ENCODE results near the gene RNF2. TPM values are rescaled to one million over a fixed set of nuclear protein-coding genes. Genes with fewer than 3 reads are reported as not detected.
"Not testable (repeated sequence)": the region's sequence is repeated elsewhere in the genome, so short reads cannot be mapped to it uniquely, and the experiment has no call there.

RNF2 gene
- polyA plus RNA-seq (2011; rRNA removed), result 38.4 and 49.4 TPM in 2 replicates
- 37.9 and 60.2 TPM in 2 replicates for polyA minus RNA-seq (2011; rRNA and poly(A)+ RNA removed)

- DNase-seq (ENCODE audit: low read depth, low spot score), result peak; percentile 36
- POLR2A ChIA-PET, result interaction anchor here (0.7 kb wide), 1 partner anchor 65 kb away, joined by 8 read pairs; no protein-coding TSS in a partner anchor
These were observed at the start of gene RNF2 for GRCh38 chr1:185044981-185045813. TSS of gene RNF2 (plus strand) at chr1:185045558. CDS start at chr1:185087554, 41,996 bp downstream.

DNA sequence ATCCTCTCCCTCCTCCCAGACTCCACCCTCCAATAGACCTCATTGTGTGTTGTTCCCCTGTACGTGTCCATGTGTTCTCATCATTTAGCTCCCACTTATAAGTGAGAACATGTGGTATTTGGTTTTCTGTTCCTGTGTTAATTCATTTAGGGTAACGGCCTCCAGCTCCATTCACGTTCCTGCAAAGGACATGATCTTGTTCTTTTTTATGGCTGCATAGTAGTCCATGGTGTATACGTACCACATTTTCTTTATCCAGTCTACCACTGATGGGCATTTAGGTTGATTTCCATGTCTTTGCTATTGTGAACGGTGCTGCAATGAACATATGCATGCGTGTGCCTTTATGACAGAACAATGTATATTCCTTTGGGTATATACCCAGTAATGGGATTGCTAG is 45.4 kb upstream of the RNF2 start:
- CTCF ChIA-PET; H3K27ac ChIP-seq (ENCODE audit: low read depth, low read length); H3K27me3 ChIP-seq (ENCODE audit: control insufficient read depth, insufficient read depth, low read length); H3K4me3 ChIP-seq (ENCODE audit: low read depth, low read length); DNase-seq (ENCODE audit: low read depth, low spot score); POLR2A ChIA-PET; H3K9me3 ChIP-seq (ENCODE audit: control insufficient read depth, insufficient read depth, low read length): not testable (repeated sequence)

More at GRCh38 chr1:185044981-185045813, at the start of gene RNF2:
- TF ChIP-seq, protein P1, sequence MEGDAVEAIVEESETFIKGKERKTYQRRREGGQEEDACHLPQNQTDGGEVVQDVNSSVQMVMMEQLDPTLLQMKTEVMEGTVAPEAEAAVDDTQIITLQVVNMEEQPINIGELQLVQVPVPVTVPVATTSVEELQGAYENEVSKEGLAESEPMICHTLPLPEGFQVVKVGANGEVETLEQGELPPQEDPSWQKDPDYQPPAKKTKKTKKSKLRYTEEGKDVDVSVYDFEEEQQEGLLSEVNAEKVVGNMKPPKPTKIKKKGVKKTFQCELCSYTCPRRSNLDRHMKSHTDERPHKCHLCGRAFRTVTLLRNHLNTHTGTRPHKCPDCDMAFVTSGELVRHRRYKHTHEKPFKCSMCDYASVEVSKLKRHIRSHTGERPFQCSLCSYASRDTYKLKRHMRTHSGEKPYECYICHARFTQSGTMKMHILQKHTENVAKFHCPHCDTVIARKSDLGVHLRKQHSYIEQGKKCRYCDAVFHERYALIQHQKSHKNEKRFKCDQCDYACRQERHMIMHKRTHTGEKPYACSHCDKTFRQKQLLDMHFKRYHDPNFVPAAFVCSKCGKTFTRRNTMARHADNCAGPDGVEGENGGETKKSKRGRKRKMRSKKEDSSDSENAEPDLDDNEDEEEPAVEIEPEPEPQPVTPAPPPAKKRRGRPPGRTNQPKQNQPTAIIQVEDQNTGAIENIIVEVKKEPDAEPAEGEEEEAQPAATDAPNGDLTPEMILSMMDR (IDR thresholded peaks at IDR 0.05; ENCODE audit: low read depth, low read length), result no peak
- H3K4me3 ChIP-seq (ENCODE audit: low read depth, low read length), result peak within 1 kb of the TSS; percentile 82
- CTCF ChIA-PET, result interaction anchor here (0.6 to 1.0 kb wide), 10 partner anchors 9 to 999 kb away, joined by 3 to 7 read pairs (median 4); partner anchors contain the start of gene IVNS1ABP
- H3K27ac ChIP-seq (ENCODE audit: low read depth, low read length), result peak within 1 kb of the TSS; percentile 25
- no peaks in the 10 kb centered on the region; the same call in 1 of the 2 replicates for H3K9me3 ChIP-seq (ENCODE audit: control insufficient read depth, insufficient read depth, low read length)
- H3K27me3 ChIP-seq (ENCODE audit: control insufficient read depth, insufficient read depth, low read length), result no peaks in the 10 kb centered on the region

GRCh38 chr1:185001312-185001880 is 44.0 kb upstream of the RNF2 start:
- H3K4me3 ChIP-seq (ENCODE audit: low read depth, low read length); H3K9me3 ChIP-seq (ENCODE audit: control insufficient read depth, insufficient read depth, low read length); H3K27me3 ChIP-seq (ENCODE audit: control insufficient read depth, insufficient read depth, low read length); DNase-seq (ENCODE audit: low read depth, low spot score); H3K27ac ChIP-seq (ENCODE audit: low read depth, low read length); CTCF ChIA-PET; POLR2A ChIA-PET: not testable (repeated sequence)

GRCh38 chr1:185008838-185009237 is 36.5 kb upstream of the RNF2 start:
- CTCF ChIA-PET, result interaction anchor here (1.8 kb wide), 1 partner anchor 161 kb away, joined by 5 read pairs; no protein-coding TSS in a partner anchor
- H3K27ac ChIP-seq (ENCODE audit: low read depth, low read length), result no peak overlapping the region
- POLR2A ChIA-PET, result interaction anchor here (1.1 kb wide), 1 partner anchor 26 kb away, joined by 3 read pairs; no protein-coding TSS in a partner anchor

DNA sequence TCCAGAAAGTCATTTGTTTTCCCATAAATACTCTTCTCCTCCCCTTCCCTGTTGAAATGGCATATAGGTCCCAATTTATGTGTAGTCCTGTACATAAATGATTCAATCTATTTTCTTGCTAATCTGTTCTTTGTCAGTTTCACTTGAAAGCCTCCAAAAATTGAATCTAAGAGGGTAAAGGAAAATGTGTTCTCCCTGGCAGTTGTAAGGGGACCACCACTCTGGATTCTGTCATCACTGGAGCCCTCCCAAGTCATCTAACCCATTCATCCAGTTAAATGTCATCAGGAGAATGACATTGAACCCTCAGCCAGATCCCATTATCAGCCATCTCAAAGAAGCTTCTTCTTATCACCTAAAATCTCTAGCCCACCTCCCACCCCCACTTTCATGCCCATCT is 35.0 kb upstream of the RNF2 start:
- DNase-seq (ENCODE audit: low read depth, low spot score), result no peak
- ChIA-PET POLR2A (no interaction called here), CTCF (no interaction called here)
- no peak overlapping the region for H3K4me3 ChIP-seq (ENCODE audit: low read depth, low read length)
- H3K9me3 ChIP-seq (ENCODE audit: control insufficient read depth, insufficient read depth, low read length), result no peaks in the 10 kb centered on the region
- TF ChIP-seq, protein P1 (IDR thresholded peaks at IDR 0.05; ENCODE audit: low read depth, low read length), result no peak
- no peak overlapping the region for H3K27ac ChIP-seq (ENCODE audit: low read depth, low read length)
- no peaks in the 10 kb centered on the region for H3K27me3 ChIP-seq (ENCODE audit: control insufficient read depth, insufficient read depth, low read length)

More at GRCh38 chr1:185008838-185009237, 36.5 kb upstream of the RNF2 start:
- Histone ChIP-seq H3K27me3 (ENCODE audit: control insufficient read depth, insufficient read depth, low read length) (no peaks in the 10 kb centered on the region), H3K4me3 (ENCODE audit: low read depth, low read length) (no peak overlapping the region), H3K9me3 (ENCODE audit: control insufficient read depth, insufficient read depth, low read length) (no peaks in the 10 kb centered on the region)
- TF ChIP-seq, protein P1 (IDR thresholded peaks at IDR 0.05; ENCODE audit: low read depth, low read length), result no peak
- DNase-seq (ENCODE audit: low read depth, low spot score), result no peak
